Occipital lobe (tissue), 3 donors: Measurements from ENCODE around the gene IFITM5. TPM values are rescaled to one million over a fixed set of nuclear protein-coding genes. Genes with fewer than 3 reads are reported as not detected.
"Not testable (repeated sequence)": the region's sequence is repeated elsewhere in the genome, so short reads cannot be mapped to it uniquely, and the experiment has no call there.

ENCODE experiments used
- DNase-seq: peaks from one replicate; lab custom pipeline; 2025; lab: John Stamatoyannopoulos, UW
- small RNA-seq: library from RNA; depleted of rRNA; stranded (forward); fragments of <200 nt; gene quantifications from one replicate; pipeline ENCODE3, GENCODE V24; 2014
- total RNA-seq: library from RNA; depleted of rRNA; stranded (reverse); fragments of >200 nt; gene quantifications from one replicate; pipeline ENCODE4 v1.2.3, GENCODE V29; 2014

Gene IFITM5
- total RNA-seq, 1 donor from 2014 or later = not detected

DNA sequence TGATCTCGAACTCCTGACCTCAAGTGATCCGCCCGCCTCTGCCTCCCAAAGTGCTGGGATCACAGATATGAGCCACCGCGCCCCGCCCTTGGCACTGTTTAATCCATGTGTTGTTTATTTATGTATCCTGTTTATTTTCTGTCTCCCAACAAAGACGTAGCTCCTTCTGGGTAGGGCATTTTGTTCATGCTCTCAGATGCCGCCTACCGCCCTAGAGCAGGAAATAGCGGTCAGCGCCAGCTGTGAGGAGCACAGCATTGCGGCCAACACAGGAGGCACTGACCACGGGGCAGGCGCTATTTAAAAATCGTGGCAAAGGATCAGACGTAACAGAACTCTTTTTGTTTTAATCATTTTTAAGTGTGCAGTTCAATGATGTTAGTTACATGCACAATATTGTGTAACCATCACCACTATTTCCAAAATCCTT lies 30.6 kb downstream of the IFITM5 start:
- DNase-seq = not testable (repeated sequence)

DNA sequence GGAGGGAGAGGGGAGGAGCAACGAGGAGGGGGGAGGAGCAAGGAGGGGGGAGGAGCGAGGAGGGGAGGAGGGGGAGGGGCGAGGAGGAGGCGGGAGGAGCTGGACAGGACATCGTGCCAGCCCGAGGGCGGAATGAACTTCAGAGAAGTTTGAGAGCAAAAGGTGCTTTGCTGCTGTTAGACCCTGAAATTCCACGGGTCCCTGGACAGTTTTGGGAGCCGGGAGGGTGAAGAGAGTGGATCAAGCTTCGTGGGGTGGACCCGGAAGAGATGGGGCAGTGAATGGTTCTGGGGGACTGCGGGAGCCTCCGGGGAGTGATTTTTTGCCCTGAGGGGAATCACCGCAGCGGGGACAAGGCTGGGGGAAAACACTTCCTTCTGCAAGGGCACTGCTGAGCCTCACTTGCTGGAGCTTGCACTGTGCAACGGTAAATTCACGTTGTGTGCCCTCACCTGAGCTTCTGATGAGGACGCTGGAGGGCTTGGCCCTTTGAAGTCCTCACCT lies 31.8 kb downstream of the IFITM5 start:
- no peak for DNase-seq

DNA sequence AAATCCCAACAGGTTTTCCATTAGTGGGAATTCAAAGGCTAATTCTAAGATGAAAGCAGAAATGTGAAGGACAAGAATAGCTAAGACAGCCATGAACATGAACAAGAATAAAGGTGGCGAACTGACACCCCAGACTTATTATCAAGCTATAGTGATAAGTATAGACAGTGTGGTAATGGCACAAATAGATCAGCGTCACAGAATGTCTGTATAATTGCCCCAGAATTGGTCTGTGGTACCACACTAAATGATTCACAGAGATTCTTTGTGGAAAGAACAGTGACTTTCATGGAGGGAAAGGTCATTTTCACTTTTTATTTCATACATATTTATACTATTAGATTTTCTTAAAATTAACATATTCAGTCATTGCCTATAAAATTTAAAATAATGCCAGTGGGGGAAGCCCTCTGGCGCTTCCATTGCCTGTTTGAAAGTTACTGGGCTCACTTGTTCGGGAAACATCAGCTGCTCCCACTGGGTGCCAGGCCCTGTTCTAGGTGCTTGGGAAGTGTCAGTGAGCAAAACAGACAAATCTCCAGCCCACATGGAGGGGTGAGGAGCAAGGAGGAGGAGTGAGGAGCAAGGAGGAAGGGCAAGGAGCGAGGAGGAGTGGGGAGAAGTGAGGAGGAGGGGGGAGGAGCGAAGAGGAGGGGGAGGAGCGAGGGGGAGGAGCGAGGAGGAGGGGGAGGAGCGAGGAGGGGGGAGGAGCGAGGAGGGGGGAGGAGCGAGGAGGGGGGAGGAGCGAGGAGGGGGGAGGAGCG lies 32.5 kb downstream of the IFITM5 start:
- no peak for DNase-seq

DNA sequence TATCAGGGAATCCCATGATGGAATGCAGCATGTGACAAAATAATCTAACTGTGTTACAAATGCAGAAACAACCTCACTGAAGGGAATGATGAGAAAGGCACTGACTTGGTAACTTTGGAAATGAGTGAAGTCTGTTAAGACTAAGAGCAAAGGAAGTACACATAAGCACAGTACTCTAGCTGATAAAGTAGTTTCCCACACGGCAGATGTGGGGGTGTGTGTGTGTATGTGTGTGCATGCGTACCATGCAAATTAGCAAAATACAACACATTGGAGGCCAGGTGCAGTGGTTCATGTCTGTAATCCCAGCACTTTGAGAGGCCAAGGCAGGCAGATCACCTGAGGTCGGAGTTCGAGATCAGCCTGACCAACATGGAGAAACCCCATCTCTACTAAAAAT lies 37.7 kb downstream of the IFITM5 start:
- no peak for DNase-seq

DNA sequence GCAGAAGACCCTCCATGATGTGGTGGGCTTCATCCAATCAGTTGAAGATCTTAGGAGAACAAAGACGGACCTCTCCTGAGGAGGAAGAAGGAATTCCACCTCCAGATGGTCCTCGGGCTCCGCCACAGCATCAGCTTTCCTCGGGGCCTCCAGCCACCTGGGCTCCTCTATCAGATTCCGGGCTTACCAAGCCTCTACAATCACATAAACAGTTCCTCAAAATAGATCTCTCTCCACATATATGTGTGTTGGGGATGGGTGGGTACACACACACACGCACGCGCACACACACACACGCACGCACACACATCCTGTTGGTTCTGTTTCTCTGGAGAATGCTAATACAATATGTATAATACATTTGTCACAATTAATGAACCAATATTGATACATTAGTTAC lies 39.9 kb downstream of the IFITM5 start:
- no peak for DNase-seq

DNA sequence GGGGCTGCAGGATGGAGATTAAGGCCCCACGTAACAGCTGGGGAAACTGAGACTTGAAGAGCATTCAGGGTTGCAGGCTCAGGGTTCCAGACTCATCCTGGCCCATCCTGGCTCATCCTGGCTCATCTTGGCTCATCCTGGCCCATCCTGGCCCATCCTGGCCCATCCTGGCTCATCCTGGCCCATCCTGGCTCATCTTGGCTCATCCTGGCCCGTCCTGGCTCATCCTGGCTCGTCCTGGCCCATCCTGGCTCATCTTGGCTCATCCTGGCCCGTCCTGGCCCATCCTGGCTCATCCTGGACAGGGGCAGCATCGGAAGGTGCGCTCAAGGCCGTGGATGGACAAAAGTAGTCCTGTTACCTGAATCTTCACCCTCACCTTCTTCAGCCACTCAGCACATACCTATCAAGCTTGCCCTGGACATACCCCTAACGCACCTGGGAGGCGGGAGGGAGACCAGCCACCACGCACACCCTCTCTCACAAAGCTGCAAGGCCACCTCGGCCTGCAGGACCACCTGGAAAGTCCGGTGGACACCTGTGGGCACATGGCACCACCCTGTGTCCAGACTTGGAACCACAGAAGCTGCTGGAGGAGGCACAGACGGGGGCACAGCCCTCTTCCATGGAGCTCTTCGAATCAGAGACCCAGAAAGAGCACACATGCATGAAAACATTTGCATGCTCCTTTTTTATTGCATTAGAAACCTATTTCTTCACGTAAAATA lies 41.4 kb downstream of the IFITM5 start:
- no peak for DNase-seq

DNA sequence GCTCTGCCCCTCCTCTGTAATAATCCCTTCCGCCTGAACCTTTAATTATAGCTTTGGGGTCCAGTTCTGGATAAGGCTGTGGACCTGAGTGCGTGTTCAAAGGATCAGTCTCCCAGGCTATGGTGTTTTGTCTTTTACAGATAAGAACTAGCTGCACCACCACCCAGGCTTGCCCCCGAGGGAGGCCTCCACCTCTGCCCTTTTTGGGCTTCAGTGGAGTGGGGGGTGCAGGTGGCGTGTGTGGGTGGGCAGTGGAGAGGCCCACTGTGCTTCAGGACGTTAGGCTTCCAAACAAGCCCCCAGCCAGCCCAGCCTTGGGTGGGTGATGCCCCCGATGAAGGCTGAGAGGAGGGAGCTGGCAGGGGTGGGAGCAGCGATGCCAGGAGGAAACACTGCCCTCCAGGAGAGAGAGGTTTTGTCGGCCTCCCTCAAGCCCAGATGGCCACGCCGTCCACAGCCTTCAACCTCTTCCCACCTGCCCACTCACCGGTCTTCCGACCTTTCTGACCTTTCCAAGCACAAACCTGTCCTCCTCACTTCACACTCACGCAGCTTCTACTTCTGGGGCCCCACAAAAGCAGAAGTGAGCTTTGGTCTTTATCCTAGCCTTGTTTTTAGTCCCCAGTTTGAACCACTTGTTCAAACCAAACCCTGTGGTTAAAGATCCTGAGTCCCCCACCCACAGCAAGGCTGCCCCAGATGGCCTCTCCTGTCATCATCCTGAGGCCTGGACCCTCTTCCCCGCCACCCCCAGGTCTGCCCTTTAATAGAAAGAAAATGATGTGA lies 42.2 kb downstream of the IFITM5 start:
- DNase-seq = no peak

DNA sequence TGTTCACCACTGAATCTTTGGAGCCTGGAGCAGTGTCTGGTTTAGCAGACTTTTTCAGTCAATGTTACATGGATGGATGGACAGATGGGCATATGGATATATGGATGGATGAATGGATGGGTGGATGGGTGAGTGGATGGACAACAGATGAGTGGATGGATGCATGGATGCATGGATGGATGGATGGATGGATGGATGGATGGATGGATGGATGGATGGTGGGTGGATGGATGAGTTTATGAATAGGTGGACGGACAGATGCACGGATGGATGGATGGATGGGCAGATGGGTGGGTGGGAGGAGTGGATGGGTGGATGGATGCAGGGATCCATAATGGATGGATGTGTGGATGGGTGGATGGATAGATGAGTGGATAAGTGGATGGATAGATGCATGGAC lies 43.5 kb downstream of the IFITM5 start:
- DNase-seq = no peak

DNA sequence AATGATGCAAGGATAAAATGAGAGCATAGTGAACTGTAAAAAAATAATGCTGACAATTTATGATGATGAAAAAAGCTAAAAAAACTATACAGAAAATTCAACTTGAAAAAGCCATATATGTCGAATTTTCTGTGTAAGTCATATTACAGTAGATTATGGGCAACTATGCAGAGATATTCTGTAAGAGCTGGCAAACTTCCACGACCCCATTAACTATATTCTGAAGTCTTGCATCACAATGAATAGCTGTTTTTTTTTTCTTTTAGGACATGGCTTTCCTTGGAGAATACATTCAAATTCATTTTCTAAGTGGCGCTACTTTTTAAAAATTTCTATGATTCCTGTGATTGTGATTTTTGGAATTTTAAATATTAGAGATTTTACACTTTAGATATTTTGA lies 44.1 kb downstream of the IFITM5 start:
- no peak for DNase-seq

DNA sequence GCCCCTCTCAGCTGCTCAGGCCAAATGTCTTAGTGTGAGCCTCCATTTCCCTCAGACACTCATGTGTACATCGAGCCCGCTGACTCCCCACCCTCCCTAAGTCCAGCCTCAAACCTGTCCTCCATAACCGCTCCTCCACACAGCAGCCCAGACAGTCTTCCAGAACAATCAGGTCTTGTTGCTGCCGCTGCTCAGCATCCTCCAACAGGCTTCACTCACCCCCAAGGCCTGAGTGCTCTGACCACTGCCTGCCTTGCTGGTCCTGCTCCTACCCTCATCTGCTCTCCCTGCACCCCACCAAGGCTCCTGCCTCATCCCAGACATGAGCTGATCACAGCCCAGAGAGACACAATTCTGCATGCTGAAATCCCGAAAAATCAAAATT lies 45.4 kb downstream of the IFITM5 start:
- no peak for DNase-seq

DNA sequence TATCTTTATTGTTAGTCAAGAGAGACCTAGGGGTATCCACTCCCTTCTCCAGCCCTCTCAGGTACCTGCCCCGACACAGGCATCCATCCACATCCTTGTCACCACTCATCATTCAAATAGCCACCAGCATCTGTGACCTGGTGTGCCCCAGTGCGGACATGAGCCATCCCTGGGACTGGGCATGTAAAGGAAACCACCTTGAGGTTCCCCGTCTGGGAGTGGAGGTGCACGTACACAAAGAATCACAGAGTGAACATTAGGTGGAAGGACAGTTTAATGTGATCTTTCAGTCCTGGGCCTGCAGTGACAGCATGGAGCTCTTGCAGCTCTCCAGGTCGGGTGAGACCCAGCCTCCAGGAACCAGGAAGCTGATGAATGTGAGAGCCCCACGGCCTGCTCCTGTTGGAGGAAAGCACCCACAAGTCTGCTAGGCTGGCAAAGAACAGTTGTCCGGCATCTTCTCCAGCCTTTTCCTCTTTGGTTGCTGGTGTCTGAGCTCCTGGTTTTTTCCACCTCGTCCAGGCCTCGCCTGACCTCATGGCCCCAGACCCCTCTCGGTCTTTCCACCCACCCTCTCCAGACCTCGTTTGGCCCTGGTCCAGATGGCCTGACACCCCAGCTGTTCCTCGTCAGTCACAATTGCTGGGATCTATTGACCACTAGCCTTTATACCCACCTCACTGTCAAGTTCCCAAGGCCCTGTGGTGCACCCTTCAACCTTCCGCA lies 46.0 kb downstream of the IFITM5 start:
- DNase-seq = no peak

DNA sequence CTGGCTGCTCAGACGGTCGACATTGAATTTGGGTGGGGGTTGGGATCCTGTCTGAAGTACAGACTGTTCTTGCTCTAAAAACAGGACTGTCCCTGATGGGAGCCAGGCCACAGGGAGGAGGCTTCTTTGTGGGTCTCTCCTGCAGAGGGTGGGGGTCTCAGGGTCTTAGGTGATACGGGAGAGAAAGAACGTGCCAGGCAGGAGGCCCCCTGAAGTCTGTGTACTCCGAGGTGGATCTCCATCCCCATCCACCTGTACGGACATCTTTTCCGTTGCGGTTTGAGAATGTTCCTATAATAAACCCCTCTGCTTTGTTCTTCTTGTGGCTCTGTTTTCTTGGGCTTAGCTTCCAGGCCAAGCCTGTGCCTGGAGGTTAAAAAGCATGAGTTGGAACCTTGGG lies 46.7 kb downstream of the IFITM5 start:
- DNase-seq = no peak

DNA sequence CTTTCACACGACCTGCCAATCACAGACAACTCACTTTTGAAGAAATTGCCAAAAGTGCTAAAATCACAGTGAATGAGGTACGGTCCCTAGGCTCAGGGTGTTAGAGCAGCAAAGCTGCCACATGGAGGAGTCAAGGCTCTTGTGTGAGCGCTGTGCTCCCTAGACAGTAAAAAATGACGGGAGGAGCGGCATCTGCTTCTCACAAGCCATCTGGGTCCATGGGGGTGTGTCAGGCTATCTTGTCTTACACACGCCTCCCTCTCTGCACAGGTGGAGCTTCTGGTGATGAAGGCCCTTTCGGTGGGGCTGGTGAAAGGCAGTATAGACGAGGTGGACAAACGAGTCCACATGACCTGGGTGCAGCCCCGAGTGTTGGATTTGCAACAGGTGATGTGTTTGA lies 47.8 kb downstream of the IFITM5 start:
- DNase-seq = no peak

DNA sequence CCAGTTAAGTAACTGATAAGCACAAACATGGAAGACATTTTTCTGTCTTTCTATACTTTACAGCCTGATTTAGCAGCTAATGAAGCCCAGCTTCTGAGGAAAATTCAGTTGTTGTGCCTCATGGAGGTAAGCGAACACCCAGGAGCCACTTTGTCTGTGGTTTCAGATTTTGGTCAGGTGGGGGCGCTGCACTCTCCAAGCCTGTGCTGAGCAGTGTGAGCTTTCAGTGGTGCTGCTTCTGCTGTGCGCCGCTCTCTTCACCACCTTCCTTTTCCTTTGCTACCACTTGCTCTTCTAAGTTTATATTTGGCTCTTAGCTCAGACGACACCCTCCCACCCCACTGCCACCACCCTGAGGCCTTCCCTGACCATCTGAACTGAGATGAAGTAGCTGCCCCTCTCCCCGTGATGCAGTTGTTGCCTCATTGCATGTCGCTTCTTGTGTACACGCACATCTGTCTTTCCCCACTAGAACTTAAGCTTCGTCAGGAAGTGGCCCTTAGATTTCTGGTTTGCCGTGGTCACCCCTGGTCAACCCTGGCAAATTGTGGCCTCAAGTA lies 48.5 kb downstream of the IFITM5 start:
- no peak for DNase-seq

DNA sequence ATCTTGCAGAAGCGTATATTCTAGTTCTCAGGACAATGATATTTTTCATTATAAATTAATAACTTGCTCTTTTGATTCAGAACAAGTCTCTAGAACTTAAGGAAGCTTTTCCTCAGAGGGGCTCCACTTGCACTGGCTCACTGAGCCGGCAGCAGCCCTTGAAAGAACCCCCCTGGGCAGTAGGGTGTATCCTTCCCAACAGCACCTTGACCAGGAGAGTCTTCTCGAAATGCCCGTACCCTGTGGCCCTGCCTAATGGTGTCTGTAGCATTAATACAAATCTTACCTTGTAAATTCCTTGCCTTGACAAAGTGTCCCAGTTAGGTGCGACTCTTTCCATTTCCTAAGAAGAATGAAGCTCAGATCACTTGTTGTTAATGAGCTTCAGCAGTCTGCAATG lies 49.1 kb downstream of the IFITM5 start:
- no peak for DNase-seq

DNA sequence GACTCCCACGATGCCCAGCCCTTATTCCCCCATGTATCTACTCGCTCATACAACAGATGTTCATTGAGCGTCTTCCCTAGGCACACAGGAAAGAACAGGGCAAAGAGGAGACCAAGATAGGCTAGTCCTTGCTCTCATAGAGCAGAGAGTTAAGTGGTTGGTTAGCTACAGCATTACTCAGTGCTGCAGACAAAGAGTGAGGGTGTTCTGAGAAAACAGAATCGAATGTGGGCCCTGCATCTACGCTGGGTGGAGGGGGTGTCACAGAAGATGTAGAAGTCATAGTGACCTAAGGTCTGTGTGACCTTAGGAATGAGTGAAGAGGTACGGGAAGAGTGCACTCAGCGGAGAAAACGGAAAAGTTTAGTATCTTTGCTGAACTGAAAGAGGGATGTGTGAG lies 50.3 kb downstream of the IFITM5 start:
- DNase-seq = no peak

Small RNAs within 50 kb of the gene (small RNA-seq; reads per million reads assigned to genes)
- gene AC136475.6 = not detected

Other genes starting within 250 kb of the IFITM5 start
- not detected for gene SCGB1C1, start 106.4 kb downstream of the IFITM5 start, total RNA-seq
- 5.3 TPM for gene BET1L, start 92.1 kb downstream of the IFITM5 start, total RNA-seq
- 91.7 TPM for gene RIC8A, start 91.8 kb downstream of the IFITM5 start, total RNA-seq
- gene SIRT3, start 63.2 kb downstream of the IFITM5 start, total RNA-seq = 11.1 TPM
- gene PSMD13, start 62.5 kb downstream of the IFITM5 start, total RNA-seq = 80.3 TPM
- not detected for gene NLRP6, start 21.1 kb downstream of the IFITM5 start, total RNA-seq
- 1.4 TPM for gene PGGHG, start 10.4 kb downstream of the IFITM5 start, total RNA-seq
- 1.6 TPM for gene IFITM2, start 8.3 kb upstream of the IFITM5 start, total RNA-seq
- 6.9 TPM for gene IFITM1, start 14.5 kb upstream of the IFITM5 start, total RNA-seq
- 5.5 TPM for gene IFITM3, start 21.3 kb upstream of the IFITM5 start, total RNA-seq
- 99.5 TPM for gene B4GALNT4, start 70.0 kb upstream of the IFITM5 start, total RNA-seq
- gene PKP3, start 94.7 kb upstream of the IFITM5 start, total RNA-seq = under 0.01 TPM
- 14.8 TPM for gene SIGIRR, start 115.5 kb upstream of the IFITM5 start, total RNA-seq
- not detected for gene ANO9, start 142.5 kb upstream of the IFITM5 start, total RNA-seq
- gene PTDSS2, start 150.8 kb upstream of the IFITM5 start, total RNA-seq = 21.8 TPM
- 42.1 TPM for gene RNH1, start 207.7 kb upstream of the IFITM5 start, total RNA-seq
- gene HRAS, start 236.1 kb upstream of the IFITM5 start, total RNA-seq = 27.0 TPM
- gene LRRC56, start 238.0 kb upstream of the IFITM5 start, total RNA-seq = 1.1 TPM